Spleen (tissue), 13 donors: Measurements from ENCODE around the gene AVPI1. TPM values are rescaled to one million over a fixed set of nuclear protein-coding genes. Genes with fewer than 3 reads are reported as not detected.

Experiments
- DNase-seq: peaks from one replicate; pipeline ENCODE4 v3.0.0-alpha.2; 2020
- H3K27ac ChIP-seq, 8 donors: fragments of 200-600 bp; sonication (generic) in 7 of 8; 1 replicate in 4 of 8; 2 replicates in 4 of 8; pipeline versions ENCODE4 v1.5.0 to v1.8.0; 2016 to 2021; ENCODE audit warnings: inconsistent platforms in 4 of 8, mild to moderate bottlenecking in 4 of 8, moderate library complexity in 1 of 8
- H3K27me3 ChIP-seq, 7 donors: fragments of 200-600 bp; sonication (generic) in 6 of 7; replicated peaks in 1 of 7; 1 replicate in 4 of 7; 2 replicates in 3 of 7; pipeline versions ENCODE4 v1.5.0 to v1.8.0; 2016 to 2021; ENCODE audit warnings: inconsistent platforms in 3 of 7, mild to moderate bottlenecking in 1 of 7
- H3K36me3 ChIP-seq, 6 donors: fragments of 200-600 bp; sonication (generic) in 5 of 6; 1 replicate in 4 of 6; 2 replicates in 2 of 6; pipeline versions ENCODE4 v1.5.0 to v1.8.0; 2016 to 2021; ENCODE audit warnings: inconsistent platforms in 2 of 6
- H3K4me1 ChIP-seq, 6 donors: fragments of 200-600 bp; sonication (generic) in 5 of 6; 1 replicate in 3 of 6; 2 replicates in 3 of 6; pipeline versions ENCODE4 v1.5.0 to v1.8.0; 2016 to 2021; ENCODE audit warnings: inconsistent platforms in 3 of 6
- H3K4me3 ChIP-seq, 8 donors: fragments of 200-600 bp; sonication (generic) in 7 of 8; 1 replicate in 4 of 8; 2 replicates in 4 of 8; pipeline versions ENCODE4 v1.5.0 to v1.8.0; 2016 to 2021; ENCODE audit warnings: inconsistent platforms in 4 of 8, mild to moderate bottlenecking in 4 of 8, moderate library complexity in 2 of 8
- H3K9me3 ChIP-seq, 8 donors: fragments of 200-600 bp; sonication (generic) in 7 of 8; 1 replicate in 4 of 8; 2 replicates in 4 of 8; pipeline versions ENCODE4 v1.5.0 to v1.8.0; 2016 to 2021; ENCODE audit warnings: inconsistent platforms in 4 of 8
- CTCF ChIP-seq, 11 experiments: fragments of 200-600 bp in 7 of 11; fragments of 450-650 bp in 4 of 11; sonication (generic) in 4 of 11; IDR thresholded peaks in 8 of 11; conservative IDR thresholded peaks in 3 of 11; 1 replicate in 7 of 11; 2 replicates in 4 of 11; pipeline versions ENCODE4 v1.4.0 to v1.8.0; 2016 to 2021; ENCODE audit warnings: antibody characterized with exemption in 11 of 11, inconsistent platforms in 4 of 11, mild to moderate bottlenecking in 1 of 11
- POLR2A ChIP-seq, 3 donors: fragments of 450-650 bp; IDR thresholded peaks; one replicate each; pipeline ENCODE4 v1.5.1; 2017; ENCODE audit warnings: antibody characterized with exemption in 3 of 3, mild to moderate bottlenecking in 1 of 3
- POLR2AphosphoS5 ChIP-seq, 3 donors: sonication (generic); formaldehyde crosslinking; IDR thresholded peaks; one replicate each; pipeline ENCODE4 v1.5.1; 2017; ENCODE audit warnings: antibody characterized with exemption in 3 of 3
- WGBS, 5 donors: extraction: QIAGEN DNeasy Blood & Tissue Kit in 3 of 5; methylation state at CpG; one replicate each; pipeline versions ENCODE4 v1.1.5 to v1.1.7; 2013 to 2018; 5-methylcytosine and 5-hydroxymethylcytosine counted together
- intact Hi-C: fragments of 100-400 bp; cut with DNase I; formaldehyde crosslinking; loops from one replicate; pipeline ENCODE4 v1.15.0; 2023; ENCODE audit warnings: low total_unique reads
- long read RNA-seq, 2 donors: transcript quantifications; one replicate each; lab custom pipeline, GENCODE V29; 2026
- polyA plus RNA-seq, 3 donors: library from polyadenylated mRNA; stranded (reverse); fragments of 200-250 nt; gene quantifications; one replicate each; pipeline ENCODE4 v1.2.1, GENCODE V29; 2013
- total RNA-seq, 7 donors: library from RNA; depleted of rRNA in 3 of 7; stranded (reverse); fragments of >200 nt in 3 of 7; fragmentation: NEBNext Ultra II Directional in 4 of 7; extraction: Animal tissue kit (Norgen Biotek cat#: 25700) in 4 of 7; gene quantifications; one replicate each; pipeline versions ENCODE4 v1.1.0 to v1.2.1, GENCODE V29; 2016 to 2021
- donor health status: healthy with polysubstance abuse.
- donor health status: DM: no; HTN: no; CAD: no; lungs with moderate emphysema.
- donor health status: DM: no; HTN: no; CAD: no.
- donor health status: Bipolar disorder and iron deficiency.
- donor health status: healthy.
- donor health status: DM: no; HTN: no; CAD: no.
- donor health status: DM: yes; HTN: yes; CAD: no.

AVPI1 gene
- 10 to 100 TPM in 6 of 7 donors, 1 to 10 TPM in 1; 4.8 to 35.8 (median 16.0) TPM for total RNA-seq
- 10 to 100 TPM in 1 of 3 donors, 1 to 10 TPM in 2; 4.0 to 12.2 (median 6.2) TPM for polyA plus RNA-seq
- long read RNA-seq, donor 1, partial matches to known transcripts: 0 of 1 reads
- long read RNA-seq, donor 1, other reads (novel, unspliced or antisense): 0 of 1 reads
- long read RNA-seq, donor 2, partial matches to known transcripts: 0 of 2 reads
- long read RNA-seq, donor 2, other reads (novel, unspliced or antisense): 0 of 2 reads

- intact Hi-C loops: no loop called here
- H3K27ac ChIP-seq: peak within 1 kb of the TSS; percentile 62 to 93 (median 89)
- H3K27me3 ChIP-seq: no peaks in the 10 kb centered on the region
- no peaks in the 10 kb centered on the region for H3K9me3 ChIP-seq
- TF ChIP-seq CTCF (IDR thresholded peaks at IDR 0.05 in 8 of 11, conservative IDR thresholded peaks at IDR 0.05 in 3 of 11) (peak in 2 of 11 experiments; percentile 15 to 57), POLR2A (IDR thresholded peaks at IDR 0.05) (peak in 2 of 3 donors; percentile 75 to 82), POLR2AphosphoS5 (IDR thresholded peaks at IDR 0.05) (peak; percentile 93 to 97 (median 96))
- WGBS, 5 donors: 0 to 1% (median 1%) methylated on average over 24 to 78 of the region's 78 CpGs
- H3K4me1 ChIP-seq: peaks cover 16 to 69% (median 56%) of the 10 kb centered on the region in 6 donors
- H3K4me3 ChIP-seq: peak within 1 kb of the TSS; percentile 60 to 92 (median 68)
- no peaks in the 10 kb centered on the region for H3K36me3 ChIP-seq
- DNase-seq: peak; percentile 99
Measured at GRCh38 chr10:97686962-97687784, at the start of gene AVPI1. TSS of gene AVPI1 (minus strand) at chr10:97687241. CDS start at chr10:97679905, 7,336 bp downstream.

GRCh38 chr10:97736403-97736901, 49.4 kb upstream of the AVPI1 start:
- TF ChIP-seq POLR2A (IDR thresholded peaks at IDR 0.05): no peak
- TF ChIP-seq POLR2AphosphoS5 (IDR thresholded peaks at IDR 0.05): no peak
- TF ChIP-seq CTCF (IDR thresholded peaks at IDR 0.05 in 8 of 11, conservative IDR thresholded peaks at IDR 0.05 in 3 of 11): no peak
- Histone ChIP-seq H3K4me3 (peak overlapping the region; percentile 66 to 95 (median 84)), H3K36me3 (peaks cover 0 to 32% (median 15%) of the 10 kb centered on the region in 6 donors), H3K27me3 (no peaks in the 10 kb centered on the region), H3K4me1 (peaks cover 10 to 49% (median 35%) of the 10 kb centered on the region in 6 donors), H3K27ac (peak overlapping the region; percentile 85 to 98 (median 94)), H3K9me3 (no peaks in the 10 kb centered on the region)
- 69 to 83% (median 74%) methylated on average over 12 to 13 of the region's 13 CpGs for WGBS, 5 donors
- intact Hi-C loops: loop anchor here (5.0 kb wide), 1 partner anchor 34 kb away; no protein-coding TSS in a partner anchor
- no peak for DNase-seq

- intact Hi-C loops: loop anchor here (5.0 kb wide), 1 partner anchor 57 kb away; no protein-coding TSS in a partner anchor
- no peak for TF ChIP-seq POLR2AphosphoS5 (IDR thresholded peaks at IDR 0.05)
- TF ChIP-seq POLR2A (IDR thresholded peaks at IDR 0.05): no peak
- TF ChIP-seq CTCF (IDR thresholded peaks at IDR 0.05 in 8 of 11, conservative IDR thresholded peaks at IDR 0.05 in 3 of 11): no peak
- WGBS, 5 donors: 82 to 96% (median 88%) methylated on average over 6 of the region's 6 CpGs
- H3K9me3 ChIP-seq: no peaks in the 10 kb centered on the region
- no peak overlapping the region for H3K4me3 ChIP-seq
- no peak for DNase-seq
- H3K27me3 ChIP-seq: no peaks in the 10 kb centered on the region
- peaks cover 0 to 8% (median under 1%) of the 10 kb centered on the region in 6 donors for H3K36me3 ChIP-seq
- peaks cover 10 to 29% (median 19%) of the 10 kb centered on the region in 6 donors for H3K4me1 ChIP-seq
- H3K27ac ChIP-seq: no peak overlapping the region
Measured at GRCh38 chr10:97734021-97734420, 47.0 kb upstream of the AVPI1 start.
